ENCODE results near the gene WNT7B.

WNT7B gene

GRCh38 chr22:45872659-45873263 lies 104.2 kb downstream of the WNT7B start:
- no peak for DNase-seq (ENCODE audit: low read depth in 2 of 2)

- DNase-seq (ENCODE audit: low read depth in 2 of 2) = no peak
Observed at GRCh38 chr22:45871721-45872120, 105.2 kb downstream of the WNT7B start.

All from fibroblast of skin of left quadriceps (primary cell).